ENCODE results near the gene HSPA1L.

DNA sequence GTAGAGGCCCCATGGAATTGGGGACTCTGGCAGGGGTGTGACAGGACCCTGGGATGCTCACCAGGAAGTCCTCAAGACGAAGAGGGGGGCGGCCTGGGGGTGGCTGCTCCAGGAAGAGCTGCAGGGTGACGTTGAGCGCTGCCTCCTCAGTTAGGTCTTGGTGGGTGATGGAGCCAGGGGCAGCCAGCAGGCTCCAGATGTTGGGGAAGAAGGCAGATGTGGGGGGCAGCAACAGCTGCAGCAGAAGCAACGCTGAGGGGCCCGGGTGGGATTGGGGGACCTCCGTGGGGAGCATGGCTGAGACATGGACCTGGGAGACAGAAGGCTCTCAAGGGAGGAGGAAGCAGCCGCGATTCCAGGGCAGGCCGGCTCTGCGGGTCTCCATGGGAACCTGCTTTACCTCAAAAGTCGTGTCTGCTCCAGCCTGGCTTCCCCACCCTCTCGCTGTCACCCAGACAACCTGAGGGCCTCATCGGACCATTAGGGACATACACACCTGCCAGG is 38.5 kb downstream of the HSPA1L start:
- TF ChIP-seq GATA2 (IDR thresholded peaks at IDR 0.05; ENCODE audit: low read depth, low read length) = no peak
- TF ChIP-seq GATA3 (IDR thresholded peaks at IDR 0.05; ENCODE audit: low read depth, low read length) = no peak
